HG03108 (cell line): ENCODE data around the gene STRADB.
"Not testable (repeated sequence)": the region's sequence is repeated elsewhere in the genome, so short reads cannot be mapped to it uniquely, and the experiment has no call there.

Experiments used
- ATAC-seq: cut with Tn5 transposase; IDR thresholded peaks from one replicate; pipeline ENCODE4 v1.9.1; 2021; ENCODE audit warnings: moderate library complexity; ENCODE audit not compliant: unreplicated experiment

STRADB gene

GRCh38 chr2:201466050-201466675 lies 14.6 kb downstream of the STRADB start:
- no peak for ATAC-seq

GRCh38 chr2:201467666-201468065 lies 16.1 kb downstream of the STRADB start:
- no peak for ATAC-seq

- ATAC-seq: no peak
Observed at GRCh38 chr2:201470821-201471731, 19.5 kb downstream of the STRADB start.

GRCh38 chr2:201471732-201472393 lies 20.3 kb downstream of the STRADB start:
- no peak for ATAC-seq

GRCh38 chr2:201472411-201472810 lies 20.9 kb downstream of the STRADB start:
- no peak for ATAC-seq

- ATAC-seq: no peak
Observed at GRCh38 chr2:201482543-201482942, 31.0 kb downstream of the STRADB start.

GRCh38 chr2:201483342-201483741 lies 31.8 kb downstream of the STRADB start:
- no peak for ATAC-seq

GRCh38 chr2:201483758-201484157 lies 32.2 kb downstream of the STRADB start:
- ATAC-seq: not testable (repeated sequence)

GRCh38 chr2:201484805-201485204 lies 33.3 kb downstream of the STRADB start:
- ATAC-seq: no peak

- no peak for ATAC-seq
Observed at GRCh38 chr2:201490291-201490690, 38.8 kb downstream of the STRADB start.

GRCh38 chr2:201496785-201497184 lies 45.2 kb downstream of the STRADB start:
- ATAC-seq: no peak

- ATAC-seq: no peak
Observed at GRCh38 chr2:201500534-201500933, 49.0 kb downstream of the STRADB start.

- ATAC-seq: no peak
Observed at GRCh38 chr2:201502713-201503112, 51.2 kb downstream of the STRADB start.

- ATAC-seq: no peak
Observed at GRCh38 chr2:201507725-201508124, 56.2 kb downstream of the STRADB start.

GRCh38 chr2:201513271-201513670 lies 61.7 kb downstream of the STRADB start:
- no peak for ATAC-seq

GRCh38 chr2:201515573-201516246 lies 64.2 kb downstream of the STRADB start:
- ATAC-seq: no peak

GRCh38 chr2:201517094-201517493 lies 65.6 kb downstream of the STRADB start:
- ATAC-seq: no peak

GRCh38 chr2:201520201-201520600 lies 68.7 kb downstream of the STRADB start:
- ATAC-seq: no peak

GRCh38 chr2:201522965-201523364 lies 71.4 kb downstream of the STRADB start:
- no peak for ATAC-seq

GRCh38 chr2:201523506-201523905 lies 72.0 kb downstream of the STRADB start:
- ATAC-seq: no peak
